AG04449 (cell line): Measurements from ENCODE around the gene TMEM62.
A peak's percentile ranks its signal among the peaks of the same experiment; 100 is the strongest.
"Not testable (repeated sequence)": the region's sequence is repeated elsewhere in the genome, so short reads cannot be mapped to it uniquely, and the experiment has no call there.

Source experiments
- CTCF ChIA-PET: fragments of 350-600 bp; formaldehyde crosslinking; extraction: SDS; loops from one replicate; lab custom pipeline; 2021; ENCODE audit warnings: antibody characterized with exemption; lab: Yijun Ruan, JAX
- POLR2A ChIA-PET: fragments of 400-600, 350-600 bp; formaldehyde crosslinking; extraction: SDS; loops from one replicate; lab custom pipeline; 2020; ENCODE audit warnings: antibody characterized with exemption, inconsistent platforms; lab: Yijun Ruan, JAX
- DNase-seq: peaks from one replicate; pipeline ENCODE4 v3.0.0-alpha.2; 2010; ENCODE audit warnings: low read depth, low spot score
- H3K4me3 ChIP-seq: 2 replicates; pipeline ENCODE4 v1.5.1; 2011; ENCODE audit warnings: low read depth, mild to moderate bottlenecking, control low read depth, low read length
- TF ChIP-seq, protein P1 (sequence below): IDR thresholded peaks from one replicate; pipeline ENCODE4 v1.5.1; 2011; ENCODE audit warnings: mild to moderate bottlenecking, moderate library complexity, low read length, control low read depth, inconsistent platforms; ENCODE audit not compliant: insufficient read depth; ENCODE audit errors: missing control alignments

TMEM62 gene

DNA sequence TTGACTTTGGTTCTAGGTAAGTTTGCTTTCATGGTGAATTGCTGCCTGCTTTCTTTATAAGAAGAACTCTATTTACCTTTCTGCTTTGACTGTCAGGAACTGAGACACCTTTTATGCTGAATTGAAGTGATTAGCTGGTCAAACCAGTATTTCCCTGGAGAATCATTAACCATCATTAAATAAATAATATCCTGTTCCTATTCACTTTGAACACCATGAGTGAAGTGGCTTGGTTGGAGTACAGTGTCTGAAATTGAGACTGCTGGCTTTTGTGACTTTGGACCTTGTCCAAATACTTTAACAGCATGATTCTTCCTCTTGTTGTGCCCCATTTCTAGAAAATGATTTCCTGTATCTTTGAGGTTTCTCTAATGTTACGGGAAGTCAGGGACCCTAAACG lies 5.6 kb upstream of the TMEM62 start:
- no peak for DNase-seq

DNA sequence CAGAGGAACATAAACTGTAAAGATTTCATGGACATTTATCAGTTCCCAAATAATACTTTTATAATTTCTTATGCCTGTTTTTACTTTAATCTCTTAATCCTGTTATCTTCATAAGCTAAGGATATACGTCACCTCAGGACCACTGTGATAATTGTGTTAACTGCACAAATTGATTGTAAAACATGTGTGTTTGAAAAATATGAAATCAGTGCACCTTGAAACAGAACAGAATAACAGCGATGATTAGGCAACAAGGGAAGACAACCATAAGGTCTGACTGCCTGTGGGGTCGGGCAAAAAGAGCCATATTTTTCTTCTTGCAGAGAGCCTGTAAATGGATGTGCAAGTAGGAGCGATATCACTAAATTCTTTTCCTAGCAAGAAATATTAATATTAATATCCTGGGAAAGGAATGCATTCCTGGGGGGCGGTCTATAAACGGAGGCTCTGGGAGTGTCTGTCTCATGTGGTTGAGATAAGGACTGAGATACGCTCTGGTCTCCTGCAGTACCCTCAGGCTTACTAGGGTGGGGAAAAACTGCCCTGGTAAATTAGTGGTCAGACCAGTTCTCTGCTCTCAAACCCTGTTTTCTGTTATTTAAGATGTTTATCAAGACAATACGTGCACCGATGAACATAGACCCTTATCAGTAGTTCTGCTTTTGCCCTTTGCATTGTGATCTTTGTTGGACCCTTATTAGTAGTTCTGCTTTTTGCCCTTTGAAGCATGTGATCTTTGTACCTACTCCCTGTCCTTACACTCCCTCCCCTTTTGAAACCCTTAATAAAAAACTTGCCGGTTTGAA lies 5.0 kb upstream of the TMEM62 start:
- CTCF ChIA-PET, POLR2A ChIA-PET, DNase-seq, H3K4me3 ChIP-seq: not testable (repeated sequence)

More for the DNA sequence above, 5.6 kb upstream of the TMEM62 start:
- POLR2A ChIA-PET = no interaction called here
- TF ChIP-seq, protein P1, sequence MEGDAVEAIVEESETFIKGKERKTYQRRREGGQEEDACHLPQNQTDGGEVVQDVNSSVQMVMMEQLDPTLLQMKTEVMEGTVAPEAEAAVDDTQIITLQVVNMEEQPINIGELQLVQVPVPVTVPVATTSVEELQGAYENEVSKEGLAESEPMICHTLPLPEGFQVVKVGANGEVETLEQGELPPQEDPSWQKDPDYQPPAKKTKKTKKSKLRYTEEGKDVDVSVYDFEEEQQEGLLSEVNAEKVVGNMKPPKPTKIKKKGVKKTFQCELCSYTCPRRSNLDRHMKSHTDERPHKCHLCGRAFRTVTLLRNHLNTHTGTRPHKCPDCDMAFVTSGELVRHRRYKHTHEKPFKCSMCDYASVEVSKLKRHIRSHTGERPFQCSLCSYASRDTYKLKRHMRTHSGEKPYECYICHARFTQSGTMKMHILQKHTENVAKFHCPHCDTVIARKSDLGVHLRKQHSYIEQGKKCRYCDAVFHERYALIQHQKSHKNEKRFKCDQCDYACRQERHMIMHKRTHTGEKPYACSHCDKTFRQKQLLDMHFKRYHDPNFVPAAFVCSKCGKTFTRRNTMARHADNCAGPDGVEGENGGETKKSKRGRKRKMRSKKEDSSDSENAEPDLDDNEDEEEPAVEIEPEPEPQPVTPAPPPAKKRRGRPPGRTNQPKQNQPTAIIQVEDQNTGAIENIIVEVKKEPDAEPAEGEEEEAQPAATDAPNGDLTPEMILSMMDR = no peak
- no peak overlapping the region for H3K4me3 ChIP-seq
- CTCF ChIA-PET = no interaction called here

DNA sequence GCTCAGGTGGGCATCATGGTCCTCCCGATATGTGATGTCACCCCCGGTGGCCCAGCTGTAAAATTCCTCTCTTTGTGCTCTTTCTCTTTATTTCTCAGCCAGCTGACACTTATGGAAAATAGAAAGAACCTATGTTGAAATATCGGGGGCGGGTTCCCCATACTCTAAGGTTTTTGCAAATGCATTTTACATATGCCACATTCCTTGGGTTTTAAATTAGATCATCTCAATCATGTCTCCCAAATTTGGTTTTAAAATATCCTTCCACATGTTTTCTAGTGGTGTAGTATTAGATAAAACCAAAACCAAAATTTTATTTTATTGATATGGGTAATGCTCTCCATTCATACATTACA lies 4.4 kb upstream of the TMEM62 start:
- CTCF ChIA-PET = no interaction called here
- TF ChIP-seq, protein P1 = no peak
- no peak for DNase-seq
- H3K4me3 ChIP-seq = no peak overlapping the region
- POLR2A ChIA-PET = no interaction called here

DNA sequence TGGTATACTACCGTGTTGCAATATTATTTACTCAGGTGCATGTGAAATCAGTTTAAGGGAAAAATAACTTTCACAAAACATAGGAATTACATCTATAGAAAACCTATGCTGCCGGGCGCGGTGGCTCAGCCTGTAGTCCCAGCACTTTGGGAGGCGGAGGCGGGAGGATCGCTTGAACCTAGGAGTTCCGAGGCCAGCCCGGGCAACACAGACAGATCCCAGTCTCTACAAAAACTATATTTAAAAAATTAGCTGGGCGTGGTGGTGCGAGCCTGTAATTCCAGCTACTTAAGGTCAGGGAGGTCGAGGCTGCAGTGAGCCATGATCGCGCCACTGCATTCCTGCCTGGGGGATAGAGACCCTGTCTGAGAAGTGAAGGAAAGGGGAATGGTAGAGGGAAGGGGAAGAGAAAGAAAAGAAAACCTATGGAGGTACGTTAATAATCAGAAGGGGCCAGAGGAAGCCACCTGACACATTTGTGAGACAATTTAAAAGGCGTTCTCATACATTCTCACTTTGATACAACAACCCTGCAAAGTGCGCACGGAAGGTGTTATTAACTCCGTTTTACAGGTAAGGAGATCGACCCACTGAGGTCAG lies 456 bp upstream of the TMEM62 start:
- CTCF ChIA-PET = no interaction called here
- POLR2A ChIA-PET = no interaction called here
- H3K4me3 ChIP-seq = peak overlapping the region; percentile 69
- TF ChIP-seq, protein P1 = no peak
- DNase-seq = no peak

DNA sequence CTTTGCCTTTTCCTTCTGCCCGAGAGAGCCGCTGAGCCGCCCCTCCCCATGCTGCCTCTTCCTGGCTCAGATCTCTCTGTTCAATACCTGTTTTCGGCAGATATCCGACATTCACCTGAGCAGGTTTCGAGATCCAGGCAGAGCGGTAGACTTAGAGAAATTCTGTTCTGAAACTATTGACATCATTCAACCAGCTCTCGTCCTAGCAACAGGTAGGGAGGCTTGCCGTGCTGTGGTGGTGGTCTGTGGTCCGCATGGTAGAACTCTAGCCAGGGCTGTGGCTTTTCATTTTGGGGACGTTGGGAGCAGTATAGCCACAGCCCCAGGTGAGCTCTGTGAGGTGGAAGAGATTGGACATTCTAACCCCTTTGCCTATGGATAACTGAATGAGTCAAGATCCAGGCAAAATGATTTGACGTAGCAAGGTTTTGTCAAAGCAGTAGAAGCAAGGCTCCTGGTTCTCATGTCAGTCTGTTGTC lies 810 bp downstream of the TMEM62 start:
- ChIA-PET POLR2A (interaction anchor here (0.7 kb wide), 1 partner anchor 1262 kb away, joined by 3 read pairs; no protein-coding TSS in a partner anchor), CTCF (no interaction called here)
- H3K4me3 ChIP-seq = peak overlapping the region; percentile 69
- TF ChIP-seq, protein P1 = no peak
- DNase-seq = no peak

DNA sequence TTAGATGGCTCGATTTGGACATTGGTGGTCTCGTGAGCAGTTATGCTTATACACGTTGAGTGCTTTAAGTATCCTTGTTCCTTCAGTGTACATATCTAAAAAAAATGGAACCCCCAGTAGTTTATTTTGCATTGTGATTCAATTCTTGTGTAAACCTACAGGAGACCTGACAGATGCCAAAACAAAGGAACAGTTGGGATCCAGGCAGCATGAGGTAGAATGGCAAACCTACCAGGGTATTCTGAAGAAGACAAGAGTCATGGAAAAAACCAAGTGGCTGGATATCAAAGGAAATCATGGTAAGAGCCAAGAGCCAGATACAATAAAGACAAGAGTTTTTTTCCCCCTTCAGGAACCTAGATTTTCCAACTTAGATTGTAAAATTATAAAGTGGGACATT lies 2.0 kb downstream of the TMEM62 start:
- POLR2A ChIA-PET = no interaction called here
- CTCF ChIA-PET = no interaction called here
- TF ChIP-seq, protein P1 = no peak

More for the DNA sequence above, 2.0 kb downstream of the TMEM62 start:
- no peak overlapping the region for H3K4me3 ChIP-seq
- no peak for DNase-seq
